Stimulated activated CD8-positive, alpha-beta memory T cell treated with anti-CD3 and anti-CD28 coated beads, Interleukin-15, amount 100 ng/mL, for 1 hour (primary cell): ENCODE data around the gene SLC28A1.
"Not testable (repeated sequence)": the region's sequence is repeated elsewhere in the genome, so short reads cannot be mapped to it uniquely, and the experiment has no call there.

Source experiments
- DNase-seq: peaks from one replicate; pipeline ENCODE4 v3.0.0-alpha.2; 2020; ENCODE audit warnings: low read depth

Gene SLC28A1

DNA sequence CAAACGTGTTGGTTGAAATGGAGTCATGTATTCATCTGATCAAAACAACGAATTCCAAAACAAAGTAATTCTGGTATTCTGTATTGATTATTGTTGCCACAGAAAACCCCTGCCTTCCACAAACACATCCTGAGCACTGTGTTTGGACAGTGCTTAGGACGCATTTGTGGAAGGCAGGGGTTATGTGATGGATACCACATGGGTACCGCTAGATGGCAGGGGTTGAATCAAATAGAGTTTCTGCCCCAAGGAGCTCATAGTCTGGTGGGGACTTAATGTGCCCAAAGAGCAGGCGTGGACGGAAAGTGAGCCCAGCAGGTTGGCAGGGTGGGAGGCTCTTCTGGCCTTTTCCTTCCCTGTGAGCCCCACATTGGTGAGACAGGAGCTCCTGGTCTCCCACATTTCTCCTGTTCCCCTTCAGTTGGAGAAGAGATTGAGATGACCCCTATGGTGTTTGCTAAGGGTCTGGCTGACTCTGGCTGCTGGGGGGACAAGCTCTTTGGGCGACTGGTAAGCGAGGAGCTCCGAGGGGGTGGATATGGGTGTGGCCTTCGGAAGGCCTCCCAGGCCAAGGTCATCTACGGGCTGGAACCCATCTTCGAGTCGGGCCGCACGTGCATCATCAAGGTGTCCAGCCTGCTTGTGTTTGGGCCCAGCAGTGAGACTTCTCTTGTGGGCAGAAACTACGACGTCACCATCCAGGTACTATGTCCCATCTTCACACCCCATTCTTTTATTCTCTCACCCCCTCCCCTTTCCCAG is 22.1 kb upstream of the SLC28A1 start:
- DNase-seq = no peak

- no peak for DNase-seq
These were observed 20.7 kb upstream of the SLC28A1 start for GRCh38 chr15:84863565-84864443.

DNA sequence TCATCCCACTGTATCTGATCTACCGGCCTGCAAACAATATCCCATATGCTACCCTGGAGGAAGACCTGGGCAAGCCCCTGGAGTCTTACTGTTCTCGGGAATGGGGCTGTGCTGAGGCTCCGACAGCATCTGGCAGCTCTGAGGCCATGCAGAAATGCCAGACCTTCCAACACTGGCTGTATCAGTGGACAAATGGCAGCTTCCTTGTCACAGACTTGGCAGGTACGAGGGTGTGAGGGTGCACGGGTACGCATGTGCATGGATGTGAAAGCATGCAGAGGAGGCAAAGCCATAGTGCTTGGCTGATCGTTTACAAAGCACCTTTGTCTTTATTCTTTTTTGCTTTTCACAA is 20.0 kb upstream of the SLC28A1 start:
- no peak for DNase-seq

DNA sequence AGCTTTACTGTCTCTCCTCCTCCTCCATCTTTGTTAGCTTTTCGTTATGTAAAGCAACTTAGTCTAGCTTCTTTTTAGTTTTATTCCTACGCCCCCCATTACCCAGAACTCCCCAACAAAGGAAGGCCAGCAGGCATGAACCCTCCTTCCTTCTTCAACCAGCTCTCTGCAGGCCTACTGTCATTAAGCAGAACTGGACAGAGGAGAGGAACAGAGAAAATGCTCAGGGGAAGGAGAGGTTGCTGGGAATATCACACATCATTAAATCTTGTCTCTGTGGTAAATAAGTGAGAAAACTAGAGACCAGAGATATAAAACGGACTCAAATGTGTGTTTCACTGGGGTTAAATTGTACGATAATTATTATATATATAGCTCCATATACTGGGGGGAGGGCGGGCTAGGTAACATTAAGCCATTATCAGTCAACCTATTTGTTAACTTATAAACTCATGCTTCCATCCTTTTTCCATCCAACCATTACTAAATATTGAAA is 19.3 kb upstream of the SLC28A1 start:
- DNase-seq = no peak

GRCh38 chr15:84868037-84868880 is 16.2 kb upstream of the SLC28A1 start:
- DNase-seq = no peak

DNA sequence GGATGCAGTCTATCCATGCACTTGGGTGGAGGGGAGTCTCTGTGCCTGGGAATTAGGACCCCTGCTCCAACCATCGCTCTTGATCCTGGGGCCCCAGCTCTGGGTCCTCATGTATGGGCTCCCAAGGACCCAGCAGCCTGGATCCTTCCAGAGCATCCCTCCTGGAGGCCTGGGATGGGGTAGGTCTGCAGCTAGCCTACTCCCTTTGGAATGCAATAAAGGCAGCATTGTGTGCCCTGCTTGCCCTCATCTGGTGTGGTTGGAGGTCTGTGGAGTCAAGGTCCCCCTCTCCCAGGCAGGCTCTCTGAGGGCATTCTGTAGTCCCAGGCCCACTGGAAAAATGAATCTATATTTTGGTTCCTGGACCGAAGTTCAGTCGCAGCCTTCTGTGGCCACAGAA is 15.0 kb upstream of the SLC28A1 start:
- no peak for DNase-seq

DNA sequence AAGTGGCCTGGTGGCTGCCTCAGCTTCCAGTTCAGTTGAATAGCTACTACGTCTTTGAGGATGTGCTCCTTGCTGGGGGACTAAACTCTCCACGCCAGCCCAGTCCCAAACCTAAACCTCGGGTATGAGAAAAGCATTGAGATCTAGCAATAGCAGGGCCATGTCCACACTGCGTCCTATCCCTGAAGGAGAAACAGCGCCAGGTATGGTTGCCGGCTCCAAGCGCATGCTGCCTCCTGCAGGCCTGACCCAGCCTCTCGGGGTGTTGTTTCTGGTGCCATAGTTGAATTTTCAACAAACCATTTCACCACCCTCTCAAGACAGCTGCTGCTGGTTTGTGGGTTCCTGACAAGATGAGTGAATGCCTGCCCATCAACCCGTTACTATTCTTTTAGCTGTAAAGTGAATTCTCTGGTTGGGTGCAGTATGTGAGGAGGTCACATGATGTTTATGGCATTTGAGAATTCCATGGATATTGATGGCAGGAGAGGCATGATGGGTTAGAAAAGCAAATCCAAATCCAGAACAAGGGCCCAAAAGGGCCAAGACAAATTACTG is 13.0 kb upstream of the SLC28A1 start:
- no peak for DNase-seq

DNA sequence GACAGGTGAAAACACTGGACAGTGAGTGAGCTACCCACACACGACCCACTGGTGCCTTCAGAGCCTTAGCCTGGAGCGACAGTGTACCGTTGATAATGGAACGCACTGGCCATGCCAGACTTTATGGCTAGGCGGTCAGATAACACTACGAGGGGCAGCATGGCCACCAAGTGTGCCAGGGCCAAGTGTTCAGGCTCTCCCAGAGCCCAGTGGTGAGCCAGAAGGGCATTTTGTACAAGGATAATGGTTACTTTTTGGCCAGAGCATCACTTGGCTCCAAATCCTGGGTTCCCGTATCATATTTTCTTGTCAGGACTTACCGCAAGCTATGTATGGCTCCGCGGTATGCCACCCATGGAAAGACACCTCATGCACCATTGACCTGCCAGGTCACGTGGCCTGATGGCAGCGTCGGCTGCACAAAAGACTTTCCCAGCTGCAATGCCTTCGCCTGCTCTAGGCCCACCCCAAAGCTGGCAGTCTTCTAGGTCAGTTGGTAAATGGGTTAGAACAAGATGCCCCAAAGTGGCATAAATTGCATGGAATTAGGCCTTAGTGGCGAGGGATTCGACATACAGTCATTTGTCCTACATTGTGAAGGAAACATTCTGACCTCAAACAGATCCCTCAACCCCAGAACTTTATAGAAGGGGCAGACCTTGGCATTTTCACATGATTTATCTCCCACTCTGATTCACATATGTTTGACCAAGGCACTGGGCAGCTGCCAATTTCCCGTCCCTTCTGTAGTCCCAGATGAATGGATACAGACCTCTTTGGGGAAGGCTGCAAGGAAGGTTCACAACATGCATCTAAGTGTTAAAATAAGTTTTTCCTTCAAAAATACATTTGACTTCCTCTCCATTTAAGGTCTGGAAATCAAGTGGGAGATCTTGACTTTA is 12.2 kb upstream of the SLC28A1 start:
- no peak for DNase-seq

DNA sequence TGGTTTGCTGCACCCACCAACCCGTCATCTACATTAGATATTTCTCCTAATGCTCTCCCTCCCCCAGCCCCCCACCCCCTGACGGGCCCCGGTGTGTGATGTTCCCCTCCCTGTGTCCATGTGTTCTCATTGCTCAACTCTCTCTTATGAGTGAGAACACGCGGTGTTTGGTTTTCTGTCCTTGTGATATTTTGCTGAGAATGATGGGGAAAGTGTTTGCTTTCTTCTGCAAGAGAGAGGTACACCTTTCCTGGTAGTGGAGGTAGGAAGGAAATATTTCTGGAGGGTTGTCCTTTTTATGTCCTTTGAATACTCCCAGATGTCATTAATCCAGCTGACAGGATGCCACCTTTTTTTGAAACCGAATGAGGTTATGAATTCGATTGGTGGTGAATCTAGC is 10.5 kb upstream of the SLC28A1 start:
- DNase-seq = no peak

DNA sequence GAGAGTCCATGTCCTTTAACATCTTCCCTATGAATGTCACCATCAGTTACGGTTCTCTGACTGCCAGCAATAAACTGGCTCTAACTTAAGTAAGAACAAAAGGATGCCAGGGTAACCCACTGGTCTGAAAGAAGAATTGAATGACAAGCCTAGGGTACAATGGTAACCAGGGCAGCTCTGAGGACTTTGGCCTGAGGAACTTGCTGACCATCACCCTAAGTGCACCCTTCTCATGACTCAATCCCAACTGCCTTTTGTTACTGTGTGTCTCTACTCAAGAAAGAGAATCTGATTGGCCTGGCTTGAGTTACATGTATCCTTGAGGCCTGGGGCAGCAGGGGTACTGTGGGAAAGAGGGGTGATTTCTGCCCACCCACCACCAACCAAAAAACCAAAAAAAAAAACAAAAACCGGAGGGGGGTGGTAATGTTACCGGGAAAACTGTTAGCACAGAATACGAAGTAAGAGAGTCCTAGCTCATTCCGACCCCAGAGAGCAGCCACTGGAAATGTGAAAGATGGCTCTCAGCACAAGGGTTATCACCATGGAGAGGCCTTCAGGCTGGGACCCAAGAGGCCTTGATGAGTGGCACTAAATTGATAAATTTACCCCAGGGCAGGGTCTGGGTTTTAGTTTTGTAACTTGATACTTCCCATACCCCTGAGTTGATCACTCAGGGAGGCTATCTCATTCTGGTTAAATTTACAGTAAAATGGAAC is 9.3 kb upstream of the SLC28A1 start:
- no peak for DNase-seq

DNA sequence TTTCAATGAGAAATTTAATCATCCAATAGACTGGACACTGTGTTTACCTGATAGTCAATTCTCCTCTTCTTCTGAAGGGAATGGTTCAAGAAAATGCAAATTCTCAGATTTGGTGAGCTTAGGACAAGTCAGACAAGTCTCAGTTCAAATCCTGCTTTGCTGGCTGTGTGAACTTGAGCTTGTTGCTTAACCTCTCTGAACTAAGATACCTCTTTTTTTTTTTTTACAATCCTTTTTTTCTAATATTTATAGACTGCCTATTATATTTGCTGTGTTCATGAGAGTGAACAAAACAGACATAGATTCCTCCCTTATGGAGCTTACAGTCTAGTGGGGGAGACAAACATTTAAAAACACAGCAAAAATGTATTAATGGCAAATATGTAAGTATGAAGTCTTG is 8.2 kb upstream of the SLC28A1 start:
- DNase-seq = no peak

GRCh38 chr15:84877701-84878100 is 6.8 kb upstream of the SLC28A1 start:
- DNase-seq = not testable (repeated sequence)

DNA sequence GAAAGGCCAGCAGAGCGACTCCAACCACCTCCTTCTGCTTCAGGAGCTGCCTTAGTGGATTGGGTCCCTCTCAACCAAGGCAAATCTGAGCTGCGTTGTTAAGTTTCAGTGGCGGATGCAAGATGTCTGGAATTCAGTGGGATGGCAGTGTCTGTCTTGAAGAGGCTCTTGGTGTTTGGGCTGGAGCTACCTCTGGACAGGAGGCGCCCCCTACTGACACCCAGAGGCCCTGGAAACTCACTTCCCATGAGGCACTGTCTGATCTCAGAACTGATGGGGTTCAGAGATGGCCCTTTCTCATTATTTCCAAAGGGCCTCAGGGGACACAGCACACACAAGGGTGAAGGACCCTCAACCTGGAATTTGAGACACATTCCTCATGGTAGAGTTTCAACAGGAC is 6.0 kb upstream of the SLC28A1 start:
- peak; percentile 35 for DNase-seq

DNA sequence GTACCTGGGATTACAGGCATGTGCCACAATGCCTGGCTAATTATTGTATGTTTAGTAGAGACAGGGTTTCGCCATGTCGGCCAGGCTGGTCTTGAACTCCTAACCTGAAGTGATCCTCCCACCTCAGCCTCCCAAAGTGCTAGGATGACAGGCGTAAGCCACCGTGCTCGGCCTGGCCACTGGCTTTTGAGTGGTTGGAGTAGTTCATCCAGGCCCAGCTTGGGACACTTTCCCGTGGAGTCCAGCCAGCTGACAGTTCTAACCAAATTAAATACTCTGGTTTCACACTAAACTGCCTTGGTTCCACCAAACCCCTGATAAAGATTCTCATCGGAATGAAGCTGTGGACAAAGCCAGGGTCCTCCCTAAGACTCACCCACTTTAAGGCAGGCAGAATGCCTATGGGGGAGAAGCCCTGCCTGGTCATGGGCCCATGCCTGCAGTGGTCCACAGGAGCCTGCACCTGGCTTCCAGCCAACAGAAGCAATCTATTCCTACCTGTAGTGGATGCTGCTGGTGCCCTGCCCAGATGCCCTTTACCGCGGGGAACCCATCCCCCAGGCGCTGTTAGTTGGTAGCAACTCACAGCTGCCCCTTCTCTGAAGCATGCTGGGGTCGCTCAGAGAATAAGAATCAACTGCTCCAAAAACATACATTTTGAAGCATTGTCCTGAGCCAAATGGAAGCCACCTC is 5.2 kb upstream of the SLC28A1 start:
- no peak for DNase-seq

- no peak for DNase-seq
These were observed 4.5 kb upstream of the SLC28A1 start for GRCh38 chr15:84880007-84880406.

DNA sequence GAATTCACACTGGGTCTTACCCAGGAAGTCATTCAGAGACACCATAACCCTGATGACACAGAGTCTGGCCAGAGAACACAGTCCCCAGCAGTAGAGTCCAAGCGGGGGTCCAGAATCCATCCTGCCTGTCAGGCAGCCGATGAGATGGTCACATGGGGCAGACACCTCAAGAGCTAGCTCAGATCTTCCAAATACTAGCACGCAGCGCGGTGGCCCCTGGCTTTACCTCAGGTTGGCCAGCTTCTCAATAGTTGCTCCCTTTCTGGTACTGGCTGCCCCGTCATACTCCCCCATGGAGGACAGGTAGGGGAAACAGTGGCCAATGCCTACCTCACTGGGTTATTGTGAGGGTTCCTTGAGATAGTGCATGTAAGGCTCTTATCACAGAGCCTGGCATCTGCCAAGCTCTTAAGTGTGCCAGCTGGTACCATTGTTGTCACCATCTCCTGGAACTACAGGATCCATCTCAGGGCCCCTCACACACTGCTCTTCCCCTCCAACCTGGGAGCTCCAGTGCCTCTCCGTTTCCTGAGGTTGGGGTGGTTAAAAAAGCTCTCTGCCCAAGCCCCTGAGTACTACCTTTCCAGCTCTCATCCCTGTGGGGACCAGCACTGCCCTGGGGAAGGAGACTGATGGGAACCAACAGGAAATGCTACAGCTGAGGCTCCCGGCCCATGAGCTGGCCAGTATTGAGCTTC is 3.5 kb upstream of the SLC28A1 start:
- no peak for DNase-seq

DNA sequence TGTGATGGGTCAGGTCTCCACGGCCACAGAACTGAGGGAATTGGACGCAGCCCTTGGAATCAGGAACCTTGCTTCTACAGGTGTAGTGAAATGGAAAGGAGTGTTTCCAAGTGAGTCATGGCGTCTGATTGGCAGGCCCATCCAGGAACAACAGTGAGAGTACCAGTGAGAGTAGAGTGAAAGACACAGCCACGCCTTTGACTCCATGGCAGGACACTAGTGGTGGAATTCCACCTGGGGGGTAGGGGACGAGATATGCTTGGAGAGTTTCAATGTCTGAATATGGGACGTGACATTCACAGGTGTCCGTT is 3.0 kb upstream of the SLC28A1 start:
- no peak for DNase-seq

GRCh38 chr15:84883466-84883865 is 996 bp upstream of the SLC28A1 start:
- DNase-seq = no peak

GRCh38 chr15:84885801-84886200 is 1.3 kb downstream of the SLC28A1 start:
- no peak for DNase-seq
